ENCODE data around the gene SCAPER.

The SCAPER gene

GRCh38 chr15:76359152-76359551 is 546.0 kb downstream of the SCAPER start:
- DNase-seq (ENCODE audit: low read depth): no peak

GRCh38 chr15:76358453-76358852 is 546.7 kb downstream of the SCAPER start:
- no peak for DNase-seq (ENCODE audit: low read depth)

GRCh38 chr15:76354823-76355440 is 550.2 kb downstream of the SCAPER start:
- no peak for DNase-seq (ENCODE audit: low read depth)

GRCh38 chr15:76353903-76354302 is 551.2 kb downstream of the SCAPER start:
- DNase-seq (ENCODE audit: low read depth): no peak

GRCh38 chr15:76353023-76353577 is 552.0 kb downstream of the SCAPER start:
- no peak for DNase-seq (ENCODE audit: low read depth)

- DNase-seq (ENCODE audit: low read depth): no peak
These were observed 555.7 kb downstream of the SCAPER start for GRCh38 chr15:76349301-76350070.

- DNase-seq (ENCODE audit: low read depth): no peak
These were observed 557.6 kb downstream of the SCAPER start for GRCh38 chr15:76347482-76348055.

- DNase-seq (ENCODE audit: low read depth): no peak
These were observed 558.3 kb downstream of the SCAPER start for GRCh38 chr15:76346669-76347481.

- DNase-seq (ENCODE audit: low read depth): no peak
These were observed 559.1 kb downstream of the SCAPER start for GRCh38 chr15:76345880-76346668.

GRCh38 chr15:76345583-76345879 is 559.6 kb downstream of the SCAPER start:
- DNase-seq (ENCODE audit: low read depth): no peak

- DNase-seq (ENCODE audit: low read depth): no peak
These were observed 560.1 kb downstream of the SCAPER start for GRCh38 chr15:76344893-76345582.

- no peak for DNase-seq (ENCODE audit: low read depth)
These were observed 561.7 kb downstream of the SCAPER start for GRCh38 chr15:76343313-76343996.

GRCh38 chr15:76342382-76343201 is 562.5 kb downstream of the SCAPER start:
- DNase-seq (ENCODE audit: low read depth): no peak

- DNase-seq (ENCODE audit: low read depth): no peak
These were observed 563.1 kb downstream of the SCAPER start for GRCh38 chr15:76342058-76342381.

- no peak for DNase-seq (ENCODE audit: low read depth)
These were observed 563.6 kb downstream of the SCAPER start for GRCh38 chr15:76341366-76342057.

GRCh38 chr15:76340803-76341365 is 564.3 kb downstream of the SCAPER start:
- no peak for DNase-seq (ENCODE audit: low read depth)

GRCh38 chr15:76340198-76340802 is 564.8 kb downstream of the SCAPER start:
- DNase-seq (ENCODE audit: low read depth): no peak
